CD4-positive, alpha-beta T cell treated with Interleukin-17A for 4 hours (primary cell): ENCODE measurements around the gene CACNB2.
"Not testable (repeated sequence)": the region's sequence is repeated elsewhere in the genome, so short reads cannot be mapped to it uniquely, and the experiment has no call there.

Source experiments
- DNase-seq: peaks from one replicate; pipeline ENCODE4 v3.0.0-alpha.2; 2020; ENCODE audit warnings: mixed read lengths

CACNB2 gene

DNA sequence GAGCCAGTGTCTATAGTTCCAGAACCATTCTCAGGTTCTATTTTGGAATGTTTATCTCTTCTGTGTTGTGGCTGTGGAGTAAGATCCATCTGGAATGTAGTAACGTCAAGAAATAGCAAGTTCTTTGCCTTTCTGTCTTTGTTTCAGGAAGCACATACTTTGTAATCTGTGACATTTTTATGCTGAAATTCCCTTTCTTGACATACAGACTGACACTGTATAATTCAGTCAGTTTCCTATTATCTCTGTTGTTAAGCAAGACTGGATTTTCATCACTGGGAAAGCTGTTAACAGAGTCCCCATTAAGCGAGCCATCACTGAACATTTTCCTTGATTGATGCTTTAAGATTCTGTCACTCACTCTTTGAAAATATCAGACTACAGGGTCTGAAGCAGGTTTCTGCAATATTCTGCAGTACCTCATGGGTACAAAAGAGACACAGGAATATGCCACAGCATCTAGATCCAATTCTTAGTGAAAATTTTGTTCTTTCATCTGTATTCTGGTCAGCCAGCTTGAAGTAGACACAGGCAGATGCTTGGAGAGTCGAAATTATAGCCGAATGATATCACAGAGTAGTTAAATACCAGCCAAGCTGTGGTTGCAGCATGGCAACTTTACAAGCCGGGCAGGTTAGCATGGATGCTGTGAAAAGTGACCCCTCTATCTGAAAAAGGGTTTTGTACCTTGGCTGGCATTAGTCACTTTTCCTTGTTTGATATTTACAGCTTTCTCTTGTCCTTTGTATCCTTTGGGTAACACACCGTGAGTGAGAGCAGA, 62.6 kb downstream of the CACNB2 start:
- no peak for DNase-seq

DNA sequence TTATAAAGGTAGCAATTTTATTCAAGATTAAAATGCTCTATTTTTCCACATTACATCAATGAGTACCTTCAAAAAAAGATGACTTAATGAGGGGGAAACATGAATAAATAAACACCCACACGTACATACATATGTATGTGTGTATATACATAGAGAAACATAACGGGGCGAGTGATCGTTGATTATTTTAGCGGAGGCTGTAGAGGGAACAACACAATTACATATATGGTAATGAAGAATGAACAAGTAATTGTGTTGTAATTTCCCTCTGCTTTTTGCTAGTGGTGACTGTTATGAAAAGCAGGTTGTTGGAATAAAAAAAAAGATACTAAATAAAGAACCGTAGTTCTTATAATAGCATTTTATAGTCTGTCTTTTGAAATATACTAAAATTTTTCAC, 63.2 kb downstream of the CACNB2 start:
- no peak for DNase-seq

DNA sequence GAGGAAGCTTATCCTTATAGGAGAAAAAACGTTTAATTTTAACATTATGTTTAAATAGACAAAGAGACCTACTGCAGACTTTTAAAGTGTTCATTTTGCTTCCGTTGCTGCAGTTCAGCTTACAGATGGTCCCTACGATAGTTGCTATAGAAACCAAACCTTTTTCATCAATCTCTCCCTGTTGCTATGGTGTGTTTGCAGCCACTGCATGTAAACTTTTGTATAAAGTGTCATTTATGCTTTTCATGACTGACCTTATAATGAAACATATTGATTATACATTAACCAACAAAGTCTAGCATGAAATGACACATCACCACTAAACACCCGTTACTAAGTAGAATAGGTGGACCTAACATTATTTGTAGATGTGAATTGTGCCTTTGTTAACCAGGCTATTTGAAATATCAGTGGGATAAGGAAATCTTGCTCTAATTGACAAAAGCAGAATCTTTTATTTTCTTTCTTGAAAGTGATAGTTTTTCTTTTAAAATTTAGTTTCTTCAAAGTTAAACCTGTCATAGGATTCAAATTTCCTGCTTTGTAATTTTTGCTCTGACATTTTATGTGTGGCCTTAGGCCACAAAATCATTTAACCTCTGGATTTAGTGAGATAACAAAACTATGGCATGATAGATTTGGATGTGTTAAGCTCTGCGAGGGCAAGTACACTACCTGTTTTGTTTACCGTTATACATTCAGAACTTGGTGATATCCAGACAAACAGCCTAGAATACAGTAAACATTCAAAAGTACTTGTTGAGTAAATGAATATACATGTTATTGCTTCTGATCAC, 64.0 kb downstream of the CACNB2 start:
- DNase-seq = no peak

DNA sequence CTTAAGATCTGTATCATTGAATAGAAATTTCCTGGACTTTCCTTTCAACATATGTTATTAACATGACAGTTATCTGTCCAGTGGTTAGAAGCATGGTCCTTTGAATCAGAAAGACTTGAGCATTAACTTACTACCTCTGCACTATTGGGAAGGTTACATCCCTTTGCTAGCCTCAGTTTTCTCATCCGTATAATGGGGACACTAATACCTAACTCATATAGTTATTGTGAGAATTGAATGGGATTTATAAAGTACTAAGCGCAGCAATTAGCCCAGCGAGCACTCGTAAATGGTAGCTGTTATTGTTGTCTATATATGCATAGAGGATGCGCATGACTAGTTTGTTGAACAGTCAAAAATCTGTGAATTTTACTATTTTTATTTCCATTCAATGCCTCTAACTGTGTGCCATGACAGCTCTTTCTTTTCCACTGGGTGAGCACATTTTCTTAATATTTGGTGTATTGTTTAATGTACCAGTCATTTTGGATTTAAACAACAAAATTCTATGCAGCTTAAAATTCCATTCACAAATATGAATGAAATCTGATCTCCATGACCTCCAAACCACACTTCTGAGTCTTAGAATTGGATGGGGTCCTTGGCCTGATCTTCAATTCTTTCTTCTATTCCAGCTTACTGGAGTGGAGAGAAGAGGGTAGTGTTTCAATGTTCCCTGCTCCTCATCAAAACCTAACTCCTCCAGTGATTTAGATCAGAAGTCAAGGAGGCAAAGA, 65.0 kb downstream of the CACNB2 start:
- DNase-seq = no peak

DNA sequence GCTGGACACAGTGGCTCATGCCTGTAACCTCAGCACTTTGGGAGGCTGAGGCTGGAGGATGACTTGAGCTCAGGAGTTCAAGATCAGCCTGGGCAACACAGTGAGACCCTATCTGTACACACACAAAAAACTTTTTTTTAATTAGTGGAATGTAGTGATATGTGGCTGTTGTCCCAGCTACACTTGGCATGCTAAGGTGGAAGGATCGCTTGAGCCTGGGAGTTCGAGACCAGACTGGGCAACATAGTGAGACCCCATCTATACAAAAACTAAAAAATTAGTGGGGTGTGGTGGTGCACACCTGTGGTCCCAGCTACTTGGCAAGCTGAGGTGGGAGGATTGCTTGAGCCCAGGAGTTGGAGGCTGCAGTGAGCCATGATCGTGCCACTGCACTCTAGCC, 68.0 kb downstream of the CACNB2 start:
- not testable (repeated sequence) for DNase-seq

DNA sequence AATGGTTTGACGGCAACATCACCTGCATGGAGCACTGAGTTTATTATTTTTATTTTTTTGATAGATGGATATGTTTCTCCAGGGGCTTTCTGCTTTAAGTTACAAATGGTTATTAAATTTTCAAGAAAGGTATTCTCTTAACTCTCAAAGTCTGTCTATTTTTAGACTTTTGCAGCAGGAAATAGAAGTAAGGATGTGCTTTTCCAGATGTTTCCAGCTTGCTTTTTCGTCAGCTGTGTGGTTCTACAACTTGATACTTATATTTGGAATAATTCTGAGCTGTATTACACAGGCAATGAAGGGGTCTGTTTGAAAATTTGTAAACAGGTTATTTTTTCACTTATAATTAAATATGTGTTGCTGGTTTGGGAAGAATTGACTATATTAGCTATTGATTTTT, 69.0 kb downstream of the CACNB2 start:
- no peak for DNase-seq

DNA sequence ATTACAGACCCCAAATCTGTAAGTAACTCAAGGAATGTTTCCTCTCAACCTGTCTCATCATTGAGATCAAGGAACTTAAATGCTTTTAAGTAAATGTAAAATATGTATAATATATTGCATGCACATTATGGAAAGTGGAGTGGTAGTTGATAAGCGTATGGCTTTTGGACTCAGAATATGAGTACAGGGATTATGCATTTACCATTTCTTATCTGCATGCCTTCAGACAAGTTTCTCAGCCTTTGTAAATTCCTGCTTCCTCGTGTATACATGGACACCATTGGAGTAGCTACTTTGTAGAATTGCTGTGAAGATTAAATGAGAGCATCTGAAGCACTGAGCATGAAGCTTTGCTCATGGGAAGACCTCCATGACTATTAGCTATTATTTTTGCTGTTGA, 70.5 kb downstream of the CACNB2 start:
- no peak for DNase-seq

DNA sequence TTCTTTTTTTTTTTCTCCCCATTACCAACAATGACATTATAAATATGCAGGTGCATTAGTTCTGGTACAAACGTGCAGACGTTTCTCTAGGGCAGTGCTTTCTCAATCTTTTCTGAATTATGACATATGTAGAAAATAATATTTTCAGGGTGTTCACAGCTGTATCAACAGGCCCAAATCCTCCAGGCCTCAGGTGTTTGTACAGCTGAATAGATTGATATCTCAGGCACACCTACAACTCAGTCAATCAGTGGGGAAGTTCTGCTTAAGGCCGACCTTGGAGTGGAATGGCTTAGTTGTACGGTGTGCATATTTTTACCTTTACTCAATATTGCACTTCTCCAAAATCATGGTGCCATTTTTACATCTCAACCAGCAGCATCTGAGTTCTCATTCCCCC, 71.6 kb downstream of the CACNB2 start:
- no peak for DNase-seq

DNA sequence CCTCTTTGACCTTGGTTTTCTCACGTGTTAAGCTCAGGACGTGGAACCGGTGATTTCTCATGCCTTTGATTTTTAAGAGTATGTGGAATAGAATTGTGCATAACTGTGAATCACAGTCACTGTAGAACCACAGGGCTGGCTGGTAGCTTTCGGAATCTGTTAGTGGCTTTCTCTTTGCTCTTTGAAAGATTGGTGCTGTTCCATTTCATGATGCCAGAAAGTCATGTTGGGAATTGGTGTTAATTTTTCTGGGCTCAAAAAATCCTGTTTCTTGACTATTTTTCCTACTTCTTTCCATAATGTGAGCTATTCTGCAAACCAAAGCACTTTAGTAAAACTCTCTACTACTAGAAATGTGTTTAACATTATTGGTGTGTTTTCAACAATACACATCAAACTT, 73.0 kb downstream of the CACNB2 start:
- DNase-seq = no peak

DNA sequence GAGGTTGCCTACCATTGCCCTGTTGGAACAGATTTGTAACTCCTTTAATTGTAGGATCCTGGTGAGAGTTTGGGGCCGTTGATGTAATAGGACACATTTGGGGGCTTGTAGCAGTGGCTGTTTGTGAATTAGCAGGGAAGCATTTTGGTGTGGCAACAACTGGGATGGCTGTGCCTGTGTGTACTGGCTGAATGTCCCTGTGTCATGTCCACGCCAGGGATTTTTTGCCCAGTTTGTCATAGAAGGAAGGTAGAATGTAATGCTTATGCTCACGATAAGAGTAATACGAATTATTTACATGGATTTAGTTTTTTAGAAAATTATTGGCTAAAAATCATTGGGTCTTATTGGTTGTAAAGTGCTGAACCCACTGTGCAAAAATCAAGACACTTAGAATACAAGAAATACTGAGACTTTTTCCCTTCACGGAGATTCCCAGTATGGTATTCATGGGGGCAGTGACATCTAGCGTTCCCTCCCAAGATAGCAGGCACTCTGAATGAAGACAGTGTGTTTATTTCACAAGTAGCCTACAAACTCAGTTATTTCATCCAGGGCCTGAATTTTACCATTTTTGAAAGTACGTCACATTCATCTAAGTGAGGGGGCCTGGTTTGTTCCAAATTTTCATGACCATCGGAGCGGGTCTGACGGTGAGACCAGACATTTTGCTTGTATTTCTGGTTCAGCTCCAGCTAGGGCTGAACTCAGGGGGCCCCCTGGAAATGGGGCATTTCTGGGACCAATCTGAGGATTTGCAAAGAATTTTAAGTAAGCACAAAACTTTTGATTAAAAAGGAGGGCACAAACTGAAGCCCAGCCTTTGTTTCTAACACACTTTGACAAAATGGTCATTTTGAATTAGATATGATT, 74.7 kb downstream of the CACNB2 start:
- no peak for DNase-seq

DNA sequence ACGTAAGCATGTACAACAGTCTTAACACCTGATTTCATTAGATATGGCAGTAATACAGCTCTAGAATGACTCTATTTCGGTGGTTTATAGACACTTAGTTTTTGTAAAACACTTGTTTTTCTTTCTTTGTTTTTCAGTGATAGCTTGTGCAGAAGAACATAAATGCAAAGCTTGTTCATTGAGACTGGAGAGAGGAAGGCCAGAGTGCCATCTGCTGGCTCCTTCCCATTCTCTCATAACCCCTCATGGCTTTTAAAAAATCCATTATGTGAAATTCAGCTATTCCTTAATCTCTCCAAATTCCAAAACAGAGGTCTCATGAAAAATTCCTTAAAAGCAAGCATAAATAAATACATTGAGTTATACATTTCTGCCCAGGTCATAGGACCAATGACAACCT, 76.3 kb downstream of the CACNB2 start:
- DNase-seq = no peak

DNA sequence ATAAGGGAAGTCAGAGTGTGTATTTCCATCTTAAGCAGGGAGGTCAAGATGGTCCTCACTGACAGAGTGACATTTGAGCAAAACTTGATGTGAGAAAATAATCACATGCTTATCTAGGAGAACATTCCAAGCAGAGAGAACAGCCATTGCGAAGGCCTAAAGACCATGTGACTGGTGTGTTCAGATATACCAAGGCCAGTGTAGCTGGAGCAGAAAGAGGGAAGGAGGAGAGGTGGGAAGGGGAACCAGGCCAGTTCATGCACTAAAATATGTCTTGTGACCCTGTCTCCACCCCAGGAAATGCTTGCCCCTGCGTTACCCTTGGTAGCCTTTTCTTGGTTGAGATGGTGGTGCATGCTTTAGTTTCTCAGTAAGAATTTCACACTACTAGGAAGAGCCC, 77.4 kb downstream of the CACNB2 start:
- no peak for DNase-seq

DNA sequence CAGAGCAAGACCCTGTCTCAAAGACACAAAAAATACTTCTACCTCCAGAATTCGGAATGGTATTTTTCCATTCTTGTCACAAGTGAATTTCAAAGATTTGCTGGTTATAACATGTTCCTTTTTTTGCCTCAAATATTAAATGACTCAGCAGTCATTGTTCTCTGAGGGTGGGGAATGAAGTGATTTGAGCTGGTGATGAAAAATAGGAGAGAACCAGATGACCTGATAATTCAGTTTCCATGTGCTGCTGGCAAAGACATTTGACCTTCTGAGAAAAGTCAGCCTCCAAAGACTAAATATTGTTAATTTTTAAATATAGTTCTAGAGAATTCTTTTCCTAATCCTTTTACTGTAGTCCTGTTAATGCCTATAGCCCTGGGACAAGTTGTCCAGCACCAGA, 78.9 kb downstream of the CACNB2 start:
- DNase-seq = no peak

DNA sequence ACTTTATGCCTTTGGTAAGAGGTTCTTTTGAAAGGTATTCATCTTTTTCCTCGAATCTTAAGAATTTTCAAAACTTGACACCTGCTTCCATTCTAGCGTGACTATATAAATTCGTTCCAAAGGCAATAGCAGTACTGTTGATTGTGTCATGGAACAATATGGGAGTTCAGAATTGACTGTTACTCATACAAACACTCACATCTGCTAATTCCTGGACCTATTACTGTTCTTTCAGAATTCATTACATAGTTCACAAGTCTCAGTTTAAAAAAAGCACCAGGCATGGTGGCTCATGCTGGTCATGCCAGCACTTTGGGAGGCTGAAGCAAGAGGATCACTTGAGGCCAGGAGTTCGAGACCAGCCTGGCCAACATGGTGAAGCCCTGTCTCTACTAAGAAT, 80.9 kb downstream of the CACNB2 start:
- DNase-seq = no peak

DNA sequence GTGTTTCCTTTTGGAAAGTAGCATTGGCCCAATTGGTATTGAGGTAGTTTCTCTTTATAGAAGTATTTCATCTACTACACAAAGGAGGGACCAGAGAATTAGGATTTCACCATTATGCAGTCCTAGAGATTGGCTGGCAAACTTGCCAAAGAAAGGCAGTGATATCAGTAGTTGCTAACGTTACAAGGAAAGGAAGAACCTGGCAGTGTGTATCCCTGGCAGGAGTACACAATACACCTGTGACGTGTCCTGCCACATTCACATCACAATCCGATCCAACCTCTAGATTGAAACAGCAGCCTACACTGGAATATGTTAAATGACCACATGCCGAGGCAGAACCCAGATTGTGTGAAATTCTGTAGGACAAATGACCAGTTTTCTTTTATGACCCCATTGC, 81.7 kb downstream of the CACNB2 start:
- DNase-seq = no peak

DNA sequence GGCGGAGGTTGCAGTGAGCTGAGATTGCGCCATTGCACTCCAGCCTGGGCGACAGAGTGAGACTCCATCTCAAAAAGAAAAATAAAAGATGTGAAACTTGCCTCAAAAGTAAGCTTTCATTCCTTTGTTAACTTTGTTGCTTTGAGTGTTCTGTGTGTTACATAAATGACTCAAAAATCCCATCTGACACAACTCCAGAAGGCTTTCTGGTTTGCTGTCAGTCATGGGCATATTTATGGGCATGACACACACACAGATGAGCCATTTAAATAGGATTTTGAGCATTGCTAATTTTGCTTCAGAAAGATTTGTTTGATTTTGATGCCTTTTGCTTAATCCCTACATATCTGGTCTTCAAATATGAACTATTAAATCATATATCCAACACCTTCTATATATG, 82.6 kb downstream of the CACNB2 start:
- no peak for DNase-seq

DNA sequence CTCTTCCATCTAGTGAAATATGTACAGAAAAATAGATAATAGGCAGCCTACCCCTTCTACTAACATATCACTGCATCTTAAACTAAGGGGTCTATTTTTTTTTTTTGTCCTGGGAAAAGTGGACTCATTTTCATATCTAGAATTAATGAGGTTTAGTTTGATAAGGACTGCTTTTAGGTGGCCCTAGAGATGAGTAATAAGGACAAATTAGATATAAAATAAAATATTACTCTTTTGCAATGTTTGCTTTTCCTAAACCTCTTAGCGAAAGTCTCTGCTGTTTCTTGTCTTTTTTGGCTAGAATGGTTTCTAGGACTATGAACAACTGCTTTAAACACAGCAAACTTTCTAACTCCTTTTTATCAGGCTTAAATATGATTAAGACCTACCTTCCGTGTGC, 83.7 kb downstream of the CACNB2 start:
- no peak for DNase-seq

DNA sequence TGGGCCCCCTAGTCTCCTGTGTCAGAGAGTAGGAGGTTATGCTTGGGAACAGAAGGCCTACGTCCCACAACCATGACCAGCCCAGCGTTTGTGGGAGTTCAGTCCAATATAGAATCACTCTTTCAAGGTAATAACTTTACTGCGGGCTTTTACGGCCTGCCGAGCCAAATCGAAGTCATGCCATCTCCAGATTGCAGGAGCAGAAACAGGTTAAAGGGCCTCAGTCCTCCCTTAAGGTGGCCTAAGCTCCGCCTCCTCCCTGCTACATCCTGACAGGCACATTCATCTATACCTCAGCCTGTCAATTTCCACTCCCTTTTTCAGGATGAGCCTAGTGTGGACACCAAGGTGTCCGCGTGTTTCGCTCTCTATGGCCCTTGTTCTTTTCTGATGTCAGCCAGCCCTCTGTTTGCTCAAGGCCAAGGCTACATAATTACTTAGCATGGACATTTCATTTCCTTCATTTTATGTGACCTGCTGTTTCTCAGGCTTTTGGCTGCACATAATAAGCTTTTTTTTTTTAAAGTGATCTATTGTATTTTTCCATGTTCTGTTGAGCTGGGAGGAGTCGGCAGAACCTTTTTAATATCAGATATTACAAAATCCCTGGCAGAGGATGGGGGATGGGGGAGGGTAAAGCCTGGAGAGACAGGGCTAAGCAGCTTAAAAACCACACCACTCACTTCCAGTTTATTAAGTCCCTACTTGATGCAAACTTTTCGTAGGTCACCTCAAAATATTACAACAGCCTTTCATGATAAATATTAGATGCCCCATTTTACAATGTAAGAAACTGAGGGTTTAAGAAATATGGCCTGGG, 84.6 kb downstream of the CACNB2 start:
- no peak for DNase-seq

DNA sequence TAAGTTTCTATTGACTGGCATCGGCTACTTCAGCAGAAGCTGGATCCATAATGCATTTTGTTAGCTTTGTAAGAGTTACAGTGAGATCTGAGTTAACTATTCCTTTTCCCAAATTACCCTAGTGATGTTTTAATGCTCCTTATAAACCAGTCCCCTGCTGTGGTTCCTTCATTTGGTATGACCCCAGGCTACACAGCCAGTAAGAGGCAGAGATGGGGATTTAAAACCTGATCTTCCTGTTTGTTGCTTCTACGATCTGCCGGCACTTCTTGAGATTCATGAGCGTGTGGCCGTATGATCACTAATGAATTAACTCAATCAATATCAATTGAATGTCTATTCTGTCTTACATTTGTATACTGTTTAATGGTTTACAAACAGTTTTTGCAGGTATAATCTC, 86.1 kb downstream of the CACNB2 start:
- no peak for DNase-seq

DNA sequence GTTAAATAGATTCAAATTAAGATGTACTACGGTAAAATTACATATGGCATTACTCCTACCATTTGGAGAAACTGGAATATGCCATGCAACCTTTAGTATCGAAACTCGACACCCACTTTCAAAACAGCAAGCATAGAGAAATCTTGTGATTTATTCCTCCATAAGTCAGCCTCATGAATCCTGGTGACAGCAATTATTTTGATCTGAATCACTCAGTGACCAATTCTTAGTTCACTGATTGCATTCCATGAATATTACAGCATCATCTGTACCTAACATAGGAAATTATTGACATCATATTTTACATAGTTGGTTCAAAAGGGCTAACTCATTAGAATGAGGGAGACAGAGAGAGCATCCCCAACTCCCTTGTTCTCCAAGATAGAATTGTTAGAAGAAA, 89.6 kb downstream of the CACNB2 start:
- no peak for DNase-seq

DNA sequence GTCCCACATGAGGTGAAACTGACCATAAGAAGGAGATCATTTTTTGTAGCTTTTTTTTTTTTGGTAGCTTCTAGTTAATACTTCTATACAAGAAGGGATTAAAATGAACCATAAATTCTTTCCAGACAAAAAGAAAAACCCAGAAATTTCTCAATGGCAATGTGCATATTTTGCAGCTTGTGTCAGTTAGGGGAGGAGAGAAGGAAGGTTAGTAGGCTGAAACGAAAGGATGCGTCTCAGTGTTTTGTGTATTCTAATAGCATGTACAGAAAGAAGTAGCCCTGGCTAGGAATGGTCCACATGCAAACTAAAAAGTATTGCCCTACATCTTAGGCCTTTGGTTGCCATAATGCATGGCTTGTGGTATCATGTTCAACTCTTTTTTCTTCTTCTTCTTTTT, 90.6 kb downstream of the CACNB2 start:
- DNase-seq = no peak

DNA sequence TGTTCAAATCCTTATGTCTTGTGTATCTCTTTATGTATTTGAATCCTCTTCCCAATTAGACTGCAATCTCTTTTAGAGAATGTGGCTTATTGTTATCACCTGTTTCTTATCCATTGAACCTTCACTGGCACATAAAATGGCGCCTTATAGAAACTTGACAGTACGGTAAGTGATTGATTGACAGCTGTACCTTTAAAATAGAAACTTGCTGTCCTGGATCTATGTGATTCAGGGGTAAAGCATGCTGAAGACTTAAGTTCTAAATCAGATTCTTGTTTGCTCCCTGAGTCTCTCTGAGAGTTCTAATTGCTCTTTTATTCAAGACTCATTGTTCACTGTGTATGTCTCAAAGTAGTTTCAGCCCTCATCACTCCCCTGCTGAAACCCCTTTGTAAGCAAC, 91.3 kb downstream of the CACNB2 start:
- no peak for DNase-seq
